Activated T-helper 2 cell treated with anti-CD3 and anti-CD28 coated beads, Interferon-gamma antibody, Interleukin-2, Interleukin-4, amounts not matched to agents 10 μg/mL and 5 μg/mL and 100 μg/mL, durations not matched to agents 14 hours and 24 hours and 36 hours (primary cell): Measurements from ENCODE around the gene CFAP53. TPM values are rescaled to one million over a fixed set of nuclear protein-coding genes. Genes with fewer than 3 reads are reported as not detected.
A peak's percentile ranks its signal among the peaks of the same experiment; 100 is the strongest.
"Not testable (repeated sequence)": the region's sequence is repeated elsewhere in the genome, so short reads cannot be mapped to it uniquely, and the experiment has no call there.

Source experiments
- DNase-seq: peaks from one replicate; pipeline ENCODE4 v3.0.0; 2021; ENCODE audit warnings: low spot score
- H3K27ac Mint-ChIP-seq: one replicate; pipeline ENCODE4 v1.8.0; 2021; ENCODE audit warnings: mixed read lengths
- H3K27me3 Mint-ChIP-seq: one replicate; pipeline ENCODE4 v1.8.0; 2021; ENCODE audit warnings: low read depth, mixed read lengths
- H3K36me3 Mint-ChIP-seq: one replicate; pipeline ENCODE4 v1.8.0; 2021; ENCODE audit warnings: low read depth, mixed read lengths
- H3K4me1 Mint-ChIP-seq: one replicate; pipeline ENCODE4 v1.8.0; 2021; ENCODE audit warnings: low read depth, mixed read lengths
- H3K4me3 Mint-ChIP-seq: one replicate; pipeline ENCODE4 v1.8.0; 2021; ENCODE audit warnings: low read depth, mild to moderate bottlenecking, moderate library complexity, mixed read lengths
- H3K9me3 Mint-ChIP-seq: one replicate; pipeline ENCODE4 v1.8.0; 2021; ENCODE audit warnings: mixed read lengths
- intact Hi-C: fragments of 100-400 bp; cut with micrococcal nuclease; formaldehyde crosslinking; loops from one replicate; pipeline ENCODE4 v1.15.1; 2023
- total RNA-seq: library from RNA; stranded (reverse); gene quantifications from 2 replicates; pipeline ENCODE4 v1.2.3, GENCODE V29; 2022

CFAP53 gene
- total RNA-seq, 1 donor from 2014 or later: 0.25 TPM

DNA sequence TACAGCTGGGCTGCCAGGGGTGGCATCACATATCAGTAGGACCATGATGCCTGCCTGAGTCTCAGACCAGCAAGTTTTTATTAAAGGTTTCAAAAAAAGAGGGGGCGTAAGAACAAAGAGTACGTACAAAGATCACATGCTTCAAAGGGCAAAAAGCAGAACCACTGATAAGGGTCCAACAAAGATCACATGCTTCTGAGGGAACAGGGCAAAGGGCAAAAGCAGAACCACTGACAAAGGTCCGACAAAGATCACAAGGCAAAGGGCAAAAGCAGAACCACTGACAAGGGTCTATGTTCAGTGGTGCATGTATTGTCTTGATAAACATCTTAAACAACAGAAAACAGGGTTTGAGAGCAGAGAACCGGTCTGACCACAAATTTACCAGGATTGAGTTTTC, 46.0 kb downstream of the CFAP53 start:
- H3K27ac Mint-ChIP-seq, H3K4me1 Mint-ChIP-seq, DNase-seq, intact Hi-C loops, H3K36me3 Mint-ChIP-seq, H3K4me3 Mint-ChIP-seq, H3K9me3 Mint-ChIP-seq: not testable (repeated sequence)
- peaks cover 12% of the 10 kb centered on the region for H3K27me3 Mint-ChIP-seq

DNA sequence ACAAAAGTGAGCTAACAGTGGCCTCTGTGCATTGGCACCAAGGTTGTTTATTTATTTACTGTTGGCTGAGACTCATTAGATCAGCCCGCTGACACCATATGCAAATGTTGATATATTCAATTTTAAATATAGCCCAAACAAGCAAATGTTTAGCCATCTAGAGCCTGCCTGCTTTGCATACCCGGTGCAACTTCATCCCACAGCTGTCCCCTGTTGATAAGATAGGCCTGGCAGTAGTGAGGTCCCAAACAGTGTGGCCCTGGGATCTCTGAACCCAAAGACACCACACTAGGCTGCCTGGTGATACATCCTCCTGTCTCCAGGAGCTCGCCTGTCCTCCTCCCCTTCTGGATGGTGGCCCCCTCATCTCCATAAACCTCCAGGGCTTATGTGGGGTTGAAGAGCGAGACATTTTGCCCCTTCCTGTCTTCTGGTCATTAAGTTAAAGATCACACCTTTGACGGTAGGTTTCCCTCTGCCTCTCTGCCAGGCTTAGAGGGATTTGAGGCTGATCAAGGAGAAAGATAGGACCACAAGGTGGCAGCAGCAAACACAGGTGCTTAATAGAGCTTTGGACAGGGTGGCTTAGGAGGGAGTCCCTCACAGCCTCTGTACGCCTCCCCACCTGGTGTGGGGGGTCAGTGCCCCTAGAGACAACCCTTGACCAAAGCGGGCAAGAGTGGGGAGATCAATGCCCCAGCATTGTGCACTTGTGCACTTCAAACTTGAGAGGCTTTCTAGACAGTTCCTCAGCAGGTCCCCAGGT, 47.7 kb downstream of the CFAP53 start:
- Mint-ChIP-seq H3K27ac (no peak overlapping the region), H3K36me3 (no peaks in the 10 kb centered on the region), H3K4me3 (no peak overlapping the region), H3K4me1 (no peaks in the 10 kb centered on the region), H3K27me3 (peaks cover 13% of the 10 kb centered on the region), H3K9me3 (peaks cover 8% of the 10 kb centered on the region)
- peak; percentile 10 for DNase-seq
- intact Hi-C loops: loop anchor here (1.0 to 5.0 kb wide), 2 partner anchors 49 to 139 kb away; partner anchors contain the start of gene CFAP53

DNA sequence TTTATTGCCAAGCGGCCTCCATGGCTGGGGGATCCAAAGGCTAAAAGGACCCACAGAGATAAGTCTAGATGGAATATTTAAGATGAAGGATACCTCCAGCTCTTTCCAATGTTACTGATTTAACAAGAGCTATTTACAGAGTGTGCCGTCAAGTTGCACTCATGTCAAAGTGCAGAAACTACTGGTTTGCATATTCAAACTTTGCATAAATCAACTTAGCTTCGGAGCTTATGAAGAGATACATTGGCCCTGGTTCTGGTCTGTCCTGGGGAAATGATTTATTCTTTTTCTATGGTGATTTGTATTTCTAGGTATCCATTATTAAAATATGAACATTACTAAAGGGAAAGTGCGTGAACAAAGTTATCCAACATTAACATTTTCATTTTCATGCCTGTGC, 57.0 kb downstream of the CFAP53 start:
- intact Hi-C loops: no loop called here

DNA sequence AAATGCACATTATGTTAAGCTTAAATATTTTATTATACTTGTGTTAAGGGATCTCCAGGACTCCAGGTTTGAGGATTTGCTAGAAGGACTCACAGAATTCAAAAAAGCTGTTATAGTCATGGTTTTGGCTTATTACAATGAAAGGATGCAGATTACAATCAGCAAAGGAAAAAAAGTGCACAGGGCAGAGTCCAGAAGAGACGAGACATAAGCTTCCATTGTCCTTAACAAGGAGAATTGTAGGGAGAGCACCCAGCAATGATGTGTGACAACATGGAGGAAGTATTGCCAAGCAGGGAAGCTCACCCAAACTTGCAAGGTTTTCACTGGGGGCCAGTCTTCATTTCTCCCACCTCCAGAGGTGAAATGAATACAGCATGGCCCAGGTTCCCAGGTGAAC, 58.6 kb downstream of the CFAP53 start:
- no peak overlapping the region for H3K27ac Mint-ChIP-seq
- no peak for DNase-seq
- intact Hi-C loops: no loop called here
- H3K9me3 Mint-ChIP-seq: no peaks in the 10 kb centered on the region
- no peak overlapping the region for H3K4me3 Mint-ChIP-seq
- no peaks in the 10 kb centered on the region for H3K36me3 Mint-ChIP-seq
- peaks cover 8% of the 10 kb centered on the region for H3K4me1 Mint-ChIP-seq
- H3K27me3 Mint-ChIP-seq: peaks cover 35% of the 10 kb centered on the region

More for the DNA sequence above, 57.0 kb downstream of the CFAP53 start:
- no peak for DNase-seq
- Mint-ChIP-seq H3K27ac (no peak overlapping the region), H3K4me3 (no peak overlapping the region), H3K27me3 (peaks cover 19% of the 10 kb centered on the region), H3K9me3 (no peaks in the 10 kb centered on the region), H3K4me1 (peaks cover 2% of the 10 kb centered on the region), H3K36me3 (no peaks in the 10 kb centered on the region)

DNA sequence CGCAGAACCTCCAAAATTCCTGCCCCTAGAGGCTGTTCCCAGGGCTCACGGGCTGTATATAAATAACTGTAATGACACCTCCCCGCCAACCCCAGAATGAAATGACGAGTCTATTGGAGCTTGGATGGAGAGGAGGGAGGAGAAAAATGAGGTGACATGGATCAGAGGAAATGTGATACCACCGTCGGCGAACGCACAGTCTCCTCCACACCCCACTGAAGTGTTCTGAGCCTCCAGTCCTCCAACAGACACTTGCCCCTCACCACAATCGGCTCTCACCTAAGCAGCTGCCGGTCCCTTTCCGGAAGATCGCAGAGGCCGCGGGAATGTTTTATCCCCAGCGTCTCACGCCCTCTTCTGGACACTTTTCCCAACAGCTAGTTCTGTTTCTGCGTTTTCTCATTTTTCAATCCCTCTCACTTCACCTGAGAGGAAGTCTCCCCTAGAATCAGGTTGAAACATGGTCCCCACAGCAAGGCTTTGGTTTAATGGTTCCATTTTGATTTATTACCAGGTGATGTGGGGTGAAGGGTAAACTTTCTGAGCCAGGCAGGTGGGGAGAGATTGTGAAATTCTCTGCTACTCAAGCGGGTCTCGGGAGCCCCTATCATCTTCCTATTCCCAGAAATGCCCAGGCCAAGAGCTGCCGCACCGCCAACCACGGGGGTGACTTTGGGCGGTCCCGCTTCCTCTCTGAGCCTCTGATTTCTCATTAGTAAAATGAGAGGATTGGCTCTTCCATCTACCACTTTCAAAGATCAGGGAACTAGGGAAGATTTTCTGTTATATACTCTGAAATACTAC, 62.3 kb downstream of the CFAP53 start:
- Mint-ChIP-seq H3K4me3 (no peak overlapping the region), H3K9me3 (no peaks in the 10 kb centered on the region), H3K36me3 (no peaks in the 10 kb centered on the region), H3K4me1 (peaks cover 8% of the 10 kb centered on the region), H3K27ac (no peak overlapping the region), H3K27me3 (peaks cover 50% of the 10 kb centered on the region)
- DNase-seq: no peak
- intact Hi-C loops: no loop called here

DNA sequence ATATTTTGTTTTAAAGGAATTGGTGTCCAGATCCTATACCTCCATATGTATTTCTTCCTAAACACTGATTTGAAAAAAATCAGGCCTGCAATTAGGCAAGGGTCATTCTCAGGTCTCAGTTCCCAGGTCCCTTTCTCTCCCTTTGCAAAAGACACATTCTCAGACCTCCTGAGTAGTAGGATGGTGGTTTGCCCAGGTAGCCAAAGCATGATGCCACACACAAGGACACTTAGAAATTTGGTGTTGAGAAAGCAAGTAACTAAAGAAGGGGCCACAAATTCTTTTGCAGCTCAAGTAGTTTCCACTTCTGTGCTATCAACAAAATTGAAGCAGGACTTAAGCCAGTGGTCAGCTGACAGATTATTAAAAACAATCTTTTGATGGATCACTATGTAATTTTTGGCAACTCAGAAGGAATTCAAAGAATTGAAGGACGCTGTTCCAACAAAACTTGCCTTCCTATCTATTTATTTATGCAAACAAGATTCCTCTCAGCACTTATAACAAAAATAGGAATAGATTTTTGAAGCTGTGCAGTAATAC, 64.7 kb downstream of the CFAP53 start:
- H3K27me3 Mint-ChIP-seq: peaks cover 63% of the 10 kb centered on the region

DNA sequence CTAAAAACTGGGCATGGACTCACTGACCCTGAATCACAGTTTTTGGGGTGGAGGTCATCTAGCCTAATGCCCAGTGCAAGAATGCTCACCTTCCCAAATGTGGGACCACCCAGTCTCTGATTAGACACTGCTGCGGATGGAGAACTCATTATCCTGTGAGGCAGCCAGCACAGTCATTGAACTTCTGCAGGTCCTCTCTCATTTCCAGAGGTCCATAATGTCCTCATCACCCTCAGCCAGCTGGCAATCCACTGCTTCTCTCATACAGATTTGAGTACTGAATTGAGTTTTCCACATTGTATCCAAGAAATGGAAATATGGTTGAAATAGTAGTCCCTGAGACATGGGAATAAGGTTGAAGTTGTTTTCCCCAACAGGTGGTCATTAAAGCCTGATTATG, 66.4 kb downstream of the CFAP53 start:
- Mint-ChIP-seq H3K27me3 (peaks cover 67% of the 10 kb centered on the region), H3K4me3 (no peak overlapping the region), H3K27ac (no peak overlapping the region), H3K9me3 (no peaks in the 10 kb centered on the region), H3K4me1 (peaks cover 8% of the 10 kb centered on the region), H3K36me3 (no peaks in the 10 kb centered on the region)
- intact Hi-C loops: loop anchor here (5.0 kb wide), 1 partner anchor 188 kb away; no protein-coding TSS in a partner anchor
- DNase-seq: no peak

More for the DNA sequence above, 64.7 kb downstream of the CFAP53 start:
- intact Hi-C loops: no loop called here
- Mint-ChIP-seq H3K4me3 (no peak overlapping the region), H3K36me3 (no peaks in the 10 kb centered on the region), H3K4me1 (peaks cover 8% of the 10 kb centered on the region), H3K27ac (no peak overlapping the region), H3K9me3 (no peaks in the 10 kb centered on the region)
- no peak for DNase-seq

DNA sequence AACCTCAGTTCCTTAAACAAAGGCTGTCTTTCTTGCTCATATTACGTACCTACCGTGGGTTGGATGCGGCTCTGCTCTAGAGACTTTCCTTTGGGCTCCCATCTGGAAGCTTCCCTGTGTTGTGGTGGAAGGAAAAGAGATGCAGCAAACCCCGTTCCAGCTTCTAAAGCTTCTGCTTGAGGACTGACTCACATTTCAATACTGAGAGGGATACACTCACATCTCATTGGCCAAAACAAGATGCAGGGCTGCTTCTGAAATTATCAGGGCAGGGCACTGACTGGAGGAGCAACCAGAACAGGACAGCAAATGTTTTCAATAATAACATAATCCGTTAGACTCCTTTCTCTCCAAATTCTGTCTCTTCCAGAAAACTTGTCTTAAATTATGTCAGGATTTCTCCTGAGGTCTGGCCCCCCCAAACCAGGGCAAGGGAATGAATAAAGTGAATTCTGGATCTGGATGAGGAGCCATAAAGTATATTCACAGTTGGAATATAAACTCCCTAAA, 66.9 kb downstream of the CFAP53 start:
- Mint-ChIP-seq H3K27ac (no peak overlapping the region), H3K4me1 (peaks cover 6% of the 10 kb centered on the region), H3K4me3 (no peak overlapping the region), H3K27me3 (peaks cover 63% of the 10 kb centered on the region), H3K36me3 (no peaks in the 10 kb centered on the region), H3K9me3 (no peaks in the 10 kb centered on the region)
- DNase-seq: no peak
- intact Hi-C loops: loop anchor here (5.0 kb wide), 1 partner anchor 187 kb away; no protein-coding TSS in a partner anchor

DNA sequence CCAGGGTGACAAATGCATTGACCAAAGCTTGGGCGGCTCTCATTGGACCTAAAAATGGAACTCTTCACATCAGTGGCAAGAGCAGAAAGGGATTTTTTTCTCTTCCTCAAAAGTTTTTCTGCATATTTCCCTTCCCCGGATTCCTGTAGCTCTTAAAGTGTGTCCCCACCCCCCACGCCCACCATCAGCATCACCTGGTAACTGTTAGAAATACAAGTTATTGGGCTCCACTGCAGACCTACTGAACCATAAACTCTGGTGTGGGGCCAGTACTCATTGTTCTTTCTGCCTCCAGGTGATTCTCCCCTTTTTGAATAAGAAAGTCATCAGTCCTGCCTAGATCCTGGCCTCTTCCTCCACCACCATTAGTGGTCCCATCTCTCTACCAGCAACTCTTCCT, 70.0 kb downstream of the CFAP53 start:
- no peak for DNase-seq
- intact Hi-C loops: loop anchor here (5.0 kb wide), 1 partner anchor 184 kb away; no protein-coding TSS in a partner anchor
- Mint-ChIP-seq H3K36me3 (no peaks in the 10 kb centered on the region), H3K4me1 (no peaks in the 10 kb centered on the region), H3K4me3 (no peak overlapping the region), H3K27me3 (peaks cover 67% of the 10 kb centered on the region), H3K27ac (no peak overlapping the region), H3K9me3 (no peaks in the 10 kb centered on the region)

DNA sequence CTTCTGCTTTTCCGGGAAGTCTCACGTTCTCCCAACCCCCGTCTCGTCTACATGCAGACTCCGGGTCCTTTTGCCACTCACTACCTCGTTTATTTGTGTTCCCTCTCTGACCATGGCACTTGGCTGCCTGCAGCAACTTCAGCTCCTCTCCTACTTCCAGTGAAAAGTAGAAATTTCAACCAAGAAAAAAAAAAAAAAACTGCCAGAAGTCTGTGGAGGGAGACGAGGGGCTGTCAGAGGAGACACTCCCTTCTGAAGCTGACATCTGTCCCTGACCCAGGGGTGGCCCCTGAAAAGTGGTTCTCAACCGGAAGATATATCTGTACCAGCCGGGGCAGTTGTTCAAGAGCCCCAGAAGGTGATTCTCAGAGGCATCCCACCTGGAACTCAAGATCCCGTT, 70.6 kb downstream of the CFAP53 start:
- peaks cover 66% of the 10 kb centered on the region for H3K27me3 Mint-ChIP-seq
- no peak overlapping the region for H3K27ac Mint-ChIP-seq
- H3K9me3 Mint-ChIP-seq: no peaks in the 10 kb centered on the region
- DNase-seq: no peak
- no peaks in the 10 kb centered on the region for H3K36me3 Mint-ChIP-seq
- peak overlapping the region; percentile 13 for H3K4me3 Mint-ChIP-seq
- intact Hi-C loops: loop anchor here (5.0 kb wide), 1 partner anchor 183 kb away; no protein-coding TSS in a partner anchor
- no peaks in the 10 kb centered on the region for H3K4me1 Mint-ChIP-seq

DNA sequence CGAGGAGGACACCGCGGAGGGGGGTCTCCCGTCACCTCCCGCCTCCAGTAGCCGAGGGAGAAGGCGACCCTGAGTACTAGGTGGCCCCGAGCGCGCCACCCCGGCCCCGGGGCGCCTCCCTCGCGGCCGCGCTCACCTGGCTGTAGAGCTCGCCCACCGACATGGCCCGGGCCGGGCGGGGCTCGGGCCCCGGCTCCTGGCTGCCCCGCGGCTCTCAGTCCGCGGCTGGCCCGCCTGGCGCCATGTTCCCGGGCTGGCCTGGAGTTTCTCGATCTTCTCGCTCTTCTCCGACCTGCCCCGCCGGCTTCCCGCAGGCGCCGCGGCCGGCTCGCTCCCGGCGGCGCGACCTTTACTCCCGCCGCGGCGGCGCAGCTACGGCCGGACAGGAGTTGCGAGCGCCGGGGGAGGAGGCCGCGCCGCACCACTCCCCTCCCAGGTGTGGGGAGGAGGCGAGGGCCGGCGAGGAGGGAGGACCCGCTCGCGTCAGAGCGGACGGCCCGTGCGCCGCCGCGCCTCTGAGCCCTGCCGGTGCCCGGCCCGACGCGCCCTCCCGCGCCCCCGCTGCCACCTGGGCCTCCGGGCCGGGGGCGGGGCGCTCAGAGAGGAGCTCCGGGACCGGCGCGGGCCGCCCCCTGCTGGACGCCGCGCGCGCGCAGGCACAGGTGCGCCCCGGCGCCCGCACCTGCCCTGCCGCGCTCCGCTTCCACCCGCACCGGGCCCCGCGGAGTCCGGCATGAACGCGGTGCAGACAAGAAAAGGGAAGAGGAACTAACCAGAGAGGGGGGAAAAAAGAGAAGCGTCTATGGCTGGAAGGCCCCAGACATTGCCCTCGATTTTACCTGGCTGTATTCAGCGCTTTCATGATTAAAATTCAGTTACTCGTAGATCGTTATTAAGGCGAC, 71.4 kb downstream of the CFAP53 start, which contains the start of gene MYO5B:
TSS of gene MYO5B (minus strand) at position 517 of the 902 bp plus-strand sequence. CDS start at position 163, 354 bp downstream.
- intact Hi-C loops: loop anchor here (5.0 kb wide), 1 partner anchor 183 kb away; no protein-coding TSS in a partner anchor
- peak; percentile 17 for DNase-seq
- Mint-ChIP-seq H3K4me3 (peak within 1 kb of the TSS; percentile 13), H3K27me3 (peaks cover 64% of the 10 kb centered on the region), H3K36me3 (no peaks in the 10 kb centered on the region), H3K4me1 (no peaks in the 10 kb centered on the region), H3K27ac (no peak within 1 kb of the TSS), H3K9me3 (no peaks in the 10 kb centered on the region)
